ENCODE data around the gene TMPRSS13.

Gene TMPRSS13

DNA sequence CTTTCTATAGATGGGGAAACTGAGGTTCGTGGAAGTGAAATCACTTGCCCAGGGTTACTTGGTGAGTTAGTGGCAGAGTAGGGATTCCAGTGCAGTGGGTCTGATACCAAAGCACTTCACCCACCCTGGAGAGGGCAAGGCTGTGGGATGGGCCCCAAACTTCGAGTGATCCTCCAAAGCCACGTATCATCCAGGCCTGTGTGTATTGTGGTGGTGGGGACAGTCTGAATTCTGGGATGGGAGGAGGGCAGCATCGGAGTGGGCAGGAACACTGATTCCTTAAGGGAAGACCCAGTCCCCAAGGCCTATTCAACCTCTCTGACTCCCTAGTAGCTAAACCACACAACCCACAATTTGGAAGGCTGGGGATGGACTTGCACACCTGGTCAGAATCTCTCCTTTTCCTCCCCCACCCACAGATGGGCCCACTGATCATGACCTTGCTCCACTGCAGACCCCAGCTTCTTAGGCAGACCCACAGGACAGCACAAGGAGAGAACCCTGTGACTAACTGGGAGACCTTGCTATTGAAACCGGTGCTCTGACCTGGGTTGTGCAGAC, 11.5 kb downstream of the TMPRSS13 start:
- no peak for DNase-seq (ENCODE audit: low read depth)
- TF ChIP-seq, protein P1, sequence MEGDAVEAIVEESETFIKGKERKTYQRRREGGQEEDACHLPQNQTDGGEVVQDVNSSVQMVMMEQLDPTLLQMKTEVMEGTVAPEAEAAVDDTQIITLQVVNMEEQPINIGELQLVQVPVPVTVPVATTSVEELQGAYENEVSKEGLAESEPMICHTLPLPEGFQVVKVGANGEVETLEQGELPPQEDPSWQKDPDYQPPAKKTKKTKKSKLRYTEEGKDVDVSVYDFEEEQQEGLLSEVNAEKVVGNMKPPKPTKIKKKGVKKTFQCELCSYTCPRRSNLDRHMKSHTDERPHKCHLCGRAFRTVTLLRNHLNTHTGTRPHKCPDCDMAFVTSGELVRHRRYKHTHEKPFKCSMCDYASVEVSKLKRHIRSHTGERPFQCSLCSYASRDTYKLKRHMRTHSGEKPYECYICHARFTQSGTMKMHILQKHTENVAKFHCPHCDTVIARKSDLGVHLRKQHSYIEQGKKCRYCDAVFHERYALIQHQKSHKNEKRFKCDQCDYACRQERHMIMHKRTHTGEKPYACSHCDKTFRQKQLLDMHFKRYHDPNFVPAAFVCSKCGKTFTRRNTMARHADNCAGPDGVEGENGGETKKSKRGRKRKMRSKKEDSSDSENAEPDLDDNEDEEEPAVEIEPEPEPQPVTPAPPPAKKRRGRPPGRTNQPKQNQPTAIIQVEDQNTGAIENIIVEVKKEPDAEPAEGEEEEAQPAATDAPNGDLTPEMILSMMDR (IDR thresholded peaks at IDR 0.05; ENCODE audit: insufficient read depth, low read depth, low read length, missing control alignments): no peak
- no peak overlapping the region for H3K4me3 ChIP-seq (ENCODE audit: low read length)

DNA sequence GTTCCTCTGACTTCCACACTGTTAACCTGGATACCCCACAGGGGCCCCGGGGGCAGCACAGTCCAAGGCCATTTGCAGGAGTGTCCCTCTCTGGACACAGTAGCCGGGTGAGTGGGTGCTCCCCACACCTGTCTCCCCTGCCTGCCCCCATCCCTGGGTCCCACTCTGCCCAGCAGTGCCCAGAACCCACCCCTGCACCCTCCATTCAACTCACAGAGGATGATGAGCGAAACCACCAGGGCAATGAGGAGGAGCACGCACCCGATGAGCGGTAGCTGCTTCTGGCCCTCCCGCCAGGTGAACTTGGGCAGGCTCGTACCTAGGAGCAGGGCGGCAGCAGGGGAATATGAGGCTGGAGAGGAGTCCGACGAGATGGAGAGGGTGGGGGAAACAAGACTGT, 12.2 kb downstream of the TMPRSS13 start:
- no peak for DNase-seq (ENCODE audit: low read depth)
- TF ChIP-seq, protein P1 (IDR thresholded peaks at IDR 0.05; ENCODE audit: insufficient read depth, low read depth, low read length, missing control alignments): no peak
- no peak overlapping the region for H3K4me3 ChIP-seq (ENCODE audit: low read length)

DNA sequence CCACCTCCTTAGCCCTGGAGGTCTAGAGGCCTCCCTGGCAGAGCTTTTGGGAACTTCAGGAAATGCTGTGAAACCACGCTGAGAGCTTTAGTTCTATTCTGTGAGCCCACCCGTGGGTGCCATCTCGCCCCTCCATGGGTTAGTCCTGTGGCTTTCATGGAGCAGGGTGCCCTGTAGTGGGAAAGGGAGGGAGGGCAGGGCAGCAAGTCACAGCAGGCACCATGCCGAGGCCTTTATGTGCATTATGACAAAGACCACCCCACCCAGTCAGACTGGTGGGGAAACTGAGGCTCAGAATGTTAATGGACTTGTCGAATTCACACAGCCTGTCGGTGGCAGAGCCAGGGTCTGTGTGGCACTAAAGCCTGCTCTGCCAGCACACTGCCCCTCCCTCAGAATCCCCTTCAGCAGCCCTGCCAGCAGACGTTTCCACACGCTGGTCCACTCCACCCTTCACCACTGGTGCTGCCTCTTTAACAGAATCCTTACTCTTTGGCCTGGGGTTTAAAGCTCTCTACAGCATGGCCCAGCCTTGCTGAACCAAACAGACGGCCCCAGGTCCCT, 13.4 kb downstream of the TMPRSS13 start:
- TF ChIP-seq, protein P1 (IDR thresholded peaks at IDR 0.05; ENCODE audit: insufficient read depth, low read depth, low read length, missing control alignments): no peak
- DNase-seq (ENCODE audit: low read depth): no peak
- no peak overlapping the region for H3K4me3 ChIP-seq (ENCODE audit: low read length)

DNA sequence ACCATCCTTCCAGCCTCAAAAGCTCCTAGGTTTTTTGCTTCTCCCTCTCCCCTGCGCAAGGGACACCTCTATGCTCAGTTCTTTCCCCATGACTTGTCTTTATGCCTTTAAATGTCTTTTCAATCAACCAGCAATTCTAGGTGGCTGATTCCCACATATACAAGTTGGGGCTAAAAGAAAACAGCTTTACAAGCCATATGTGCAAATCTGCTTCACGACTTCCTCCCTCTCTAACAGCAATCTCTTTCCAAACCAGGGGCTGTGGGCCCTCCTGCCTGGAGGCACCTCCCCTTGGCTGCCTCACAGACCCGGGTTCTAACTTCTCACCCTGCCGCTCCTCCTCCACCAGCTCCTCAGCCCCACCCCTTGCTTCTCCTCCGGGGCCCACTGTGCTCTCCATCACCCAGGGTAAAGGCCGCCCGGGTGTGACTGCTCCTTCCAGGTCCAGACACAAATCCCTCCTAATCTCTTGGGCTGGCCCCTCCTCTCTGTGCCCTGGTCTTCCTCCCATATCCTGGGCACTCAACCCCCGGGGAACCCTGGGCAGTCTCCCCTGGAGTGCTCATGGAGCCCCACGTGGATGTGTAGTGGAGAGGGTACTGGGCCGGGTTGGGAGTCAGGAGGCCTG, 14.1 kb downstream of the TMPRSS13 start:
- TF ChIP-seq, protein P1 (IDR thresholded peaks at IDR 0.05; ENCODE audit: insufficient read depth, low read depth, low read length, missing control alignments): no peak
- no peak overlapping the region for H3K4me3 ChIP-seq (ENCODE audit: low read length)
- DNase-seq (ENCODE audit: low read depth): no peak

DNA sequence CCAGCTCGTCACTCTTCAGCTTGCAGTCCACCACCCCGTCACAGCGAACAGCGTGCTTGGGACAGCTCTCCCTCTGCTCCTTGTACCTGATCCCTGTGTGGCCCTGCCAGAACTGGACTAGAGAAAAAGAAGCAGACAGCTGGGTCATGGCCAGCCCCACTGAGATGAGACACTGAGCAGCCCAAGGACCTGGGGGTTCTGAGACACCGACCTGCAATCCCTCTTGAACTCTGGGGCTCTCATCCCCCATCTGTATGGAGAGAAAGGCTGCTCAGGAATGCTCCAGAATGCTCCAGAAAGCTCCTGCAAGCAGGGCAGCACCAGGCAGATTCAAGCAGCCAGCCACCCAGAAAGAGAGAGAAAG, 14.8 kb downstream of the TMPRSS13 start:
- no peak for DNase-seq (ENCODE audit: low read depth)
- TF ChIP-seq, protein P1 (IDR thresholded peaks at IDR 0.05; ENCODE audit: insufficient read depth, low read depth, low read length, missing control alignments): no peak
- no peak overlapping the region for H3K4me3 ChIP-seq (ENCODE audit: low read length)

DNA sequence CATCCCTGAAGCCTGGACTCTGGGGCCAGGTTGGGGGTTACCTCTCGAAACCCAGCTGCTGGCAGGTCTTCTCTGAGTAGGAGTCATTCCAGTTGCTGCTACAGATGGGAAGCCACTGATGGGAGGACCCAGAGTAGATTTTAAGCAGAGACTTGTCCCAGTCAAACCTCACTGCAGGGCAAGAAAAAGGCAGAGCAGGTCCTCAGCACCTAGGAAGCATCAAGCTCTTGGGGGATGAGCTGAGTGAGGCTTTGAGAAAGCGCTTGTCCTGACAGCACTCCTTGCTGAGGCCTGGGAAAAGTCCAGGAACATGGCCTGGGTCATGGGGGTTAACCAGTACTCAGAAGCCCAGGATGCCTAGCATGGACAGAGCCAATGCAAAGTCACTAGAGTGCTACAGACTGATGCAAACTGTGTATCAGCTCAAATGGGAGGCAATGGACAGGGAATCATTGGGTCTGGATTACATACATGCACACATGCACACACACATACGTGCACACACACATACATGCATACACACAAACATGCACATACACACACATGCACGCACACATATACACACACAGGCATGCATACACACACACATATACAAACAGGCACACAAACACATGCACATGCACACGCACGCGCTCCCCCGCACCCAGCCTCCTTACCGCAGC, 15.3 kb downstream of the TMPRSS13 start:
- H3K4me3 ChIP-seq (ENCODE audit: low read length): no peak overlapping the region
- TF ChIP-seq, protein P1 (IDR thresholded peaks at IDR 0.05; ENCODE audit: insufficient read depth, low read depth, low read length, missing control alignments): no peak
- no peak for DNase-seq (ENCODE audit: low read depth)

Data from epithelial cell of esophagus (primary cell).